ENCODE results near the gene INTS7.
"Not testable (repeated sequence)": the region's sequence is repeated elsewhere in the genome, so short reads cannot be mapped to it uniquely, and the experiment has no call there.

Gene INTS7

DNA sequence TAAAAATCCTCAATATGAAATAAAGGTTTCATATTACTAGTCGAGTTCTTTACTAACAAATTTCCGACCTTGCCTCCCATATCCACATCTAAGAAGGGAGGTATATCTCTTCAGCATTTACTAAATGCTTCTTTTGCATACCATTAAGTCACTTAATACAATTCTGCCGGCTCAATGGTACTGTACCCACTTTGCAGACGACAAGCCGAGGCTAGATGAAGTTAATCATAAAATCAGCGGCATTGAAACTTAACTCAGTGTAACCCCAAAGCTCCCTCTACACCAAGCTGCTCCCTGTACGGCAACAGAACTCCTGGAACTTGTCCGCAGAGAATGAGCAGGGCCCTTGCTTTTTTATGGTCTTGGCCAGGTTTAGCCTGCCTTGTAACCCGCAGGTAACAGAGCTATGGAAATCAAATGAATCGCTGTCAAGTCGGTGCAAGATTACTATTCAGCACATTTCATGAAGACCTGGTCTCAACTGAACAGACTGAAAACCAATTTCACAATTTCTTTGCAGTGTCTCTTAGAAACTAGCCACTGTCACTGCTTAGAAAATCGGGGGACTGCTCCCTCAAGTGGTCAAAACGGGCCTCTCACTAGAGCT, 738 bp downstream of the INTS7 start:
- Mint-ChIP-seq H3K9me3 (peaks cover 4% of the 10 kb centered on the region), H3K27me3 (ENCODE audit: low read depth, poor library complexity) (no peaks in the 10 kb centered on the region), H3K27ac (peak overlapping the region; percentile 99), H3K4me3 (peak overlapping the region; percentile 97), H3K36me3 (ENCODE audit: low read depth) (peaks cover 27% of the 10 kb centered on the region), H3K4me1 (peaks cover 64% of the 10 kb centered on the region)
- TF ChIP-seq, protein P1, sequence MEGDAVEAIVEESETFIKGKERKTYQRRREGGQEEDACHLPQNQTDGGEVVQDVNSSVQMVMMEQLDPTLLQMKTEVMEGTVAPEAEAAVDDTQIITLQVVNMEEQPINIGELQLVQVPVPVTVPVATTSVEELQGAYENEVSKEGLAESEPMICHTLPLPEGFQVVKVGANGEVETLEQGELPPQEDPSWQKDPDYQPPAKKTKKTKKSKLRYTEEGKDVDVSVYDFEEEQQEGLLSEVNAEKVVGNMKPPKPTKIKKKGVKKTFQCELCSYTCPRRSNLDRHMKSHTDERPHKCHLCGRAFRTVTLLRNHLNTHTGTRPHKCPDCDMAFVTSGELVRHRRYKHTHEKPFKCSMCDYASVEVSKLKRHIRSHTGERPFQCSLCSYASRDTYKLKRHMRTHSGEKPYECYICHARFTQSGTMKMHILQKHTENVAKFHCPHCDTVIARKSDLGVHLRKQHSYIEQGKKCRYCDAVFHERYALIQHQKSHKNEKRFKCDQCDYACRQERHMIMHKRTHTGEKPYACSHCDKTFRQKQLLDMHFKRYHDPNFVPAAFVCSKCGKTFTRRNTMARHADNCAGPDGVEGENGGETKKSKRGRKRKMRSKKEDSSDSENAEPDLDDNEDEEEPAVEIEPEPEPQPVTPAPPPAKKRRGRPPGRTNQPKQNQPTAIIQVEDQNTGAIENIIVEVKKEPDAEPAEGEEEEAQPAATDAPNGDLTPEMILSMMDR (IDR thresholded peaks at IDR 0.05) = no peak
- DNase-seq = no peak

DNA sequence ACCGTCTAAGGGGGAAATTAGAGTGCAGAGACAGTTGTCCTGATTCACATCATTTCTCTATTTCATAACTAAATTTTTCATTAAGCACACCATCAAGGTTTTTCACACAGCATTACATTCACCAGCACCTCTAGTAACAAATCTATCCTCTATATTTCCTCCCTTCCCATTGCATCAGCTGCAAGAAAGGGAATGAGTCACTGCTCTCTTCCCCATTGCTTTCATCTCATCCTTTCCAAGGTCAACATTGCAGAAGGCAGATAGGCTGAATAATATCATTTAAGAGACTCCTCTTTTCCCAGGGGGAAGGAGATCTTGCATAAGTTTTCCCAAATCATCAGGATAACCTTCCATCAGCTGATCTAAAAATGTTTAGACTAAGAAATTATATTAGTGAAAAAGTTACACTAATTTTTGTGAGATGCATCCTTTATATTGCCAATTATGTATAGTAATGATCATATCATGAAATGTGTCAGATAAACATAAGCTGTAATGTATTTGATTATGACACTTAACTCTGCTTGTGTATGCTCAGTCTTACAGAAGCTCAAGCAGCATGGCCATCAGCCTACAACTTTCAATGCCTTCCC, 4.3 kb downstream of the INTS7 start:
- Mint-ChIP-seq H3K36me3 (ENCODE audit: low read depth) (peaks cover 49% of the 10 kb centered on the region), H3K27me3 (ENCODE audit: low read depth, poor library complexity) (no peaks in the 10 kb centered on the region), H3K4me1 (peaks cover 38% of the 10 kb centered on the region), H3K9me3 (peaks cover 14% of the 10 kb centered on the region), H3K27ac (no peak overlapping the region), H3K4me3 (no peak overlapping the region)
- DNase-seq = no peak
- TF ChIP-seq, protein P1 (IDR thresholded peaks at IDR 0.05) = no peak

DNA sequence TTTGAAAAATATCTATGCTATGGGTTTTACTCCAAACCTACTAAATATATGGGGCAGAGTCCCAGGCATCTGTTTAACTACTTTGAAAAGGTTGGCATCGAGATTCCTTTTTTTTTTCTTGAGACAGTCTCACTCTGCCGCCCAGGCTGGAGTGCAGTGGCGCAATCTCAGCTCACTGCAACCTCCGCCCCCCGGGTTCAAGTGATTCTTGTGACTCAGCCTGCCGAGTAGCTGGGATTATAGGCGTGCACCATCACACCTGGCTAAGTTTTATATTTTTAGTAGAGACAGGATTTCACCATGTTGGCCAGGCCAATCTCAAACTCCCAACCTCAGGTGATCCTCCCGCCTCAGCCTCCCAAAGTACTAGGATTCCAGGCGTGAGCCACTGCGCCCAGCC, 7.6 kb downstream of the INTS7 start:
- H3K4me1 Mint-ChIP-seq = peaks cover 21% of the 10 kb centered on the region
- peaks cover 36% of the 10 kb centered on the region for H3K9me3 Mint-ChIP-seq
- DNase-seq; H3K4me3 Mint-ChIP-seq; H3K27ac Mint-ChIP-seq; H3K27me3 Mint-ChIP-seq (ENCODE audit: low read depth, poor library complexity): not testable (repeated sequence)
- H3K36me3 Mint-ChIP-seq (ENCODE audit: low read depth) = peaks cover 71% of the 10 kb centered on the region

DNA sequence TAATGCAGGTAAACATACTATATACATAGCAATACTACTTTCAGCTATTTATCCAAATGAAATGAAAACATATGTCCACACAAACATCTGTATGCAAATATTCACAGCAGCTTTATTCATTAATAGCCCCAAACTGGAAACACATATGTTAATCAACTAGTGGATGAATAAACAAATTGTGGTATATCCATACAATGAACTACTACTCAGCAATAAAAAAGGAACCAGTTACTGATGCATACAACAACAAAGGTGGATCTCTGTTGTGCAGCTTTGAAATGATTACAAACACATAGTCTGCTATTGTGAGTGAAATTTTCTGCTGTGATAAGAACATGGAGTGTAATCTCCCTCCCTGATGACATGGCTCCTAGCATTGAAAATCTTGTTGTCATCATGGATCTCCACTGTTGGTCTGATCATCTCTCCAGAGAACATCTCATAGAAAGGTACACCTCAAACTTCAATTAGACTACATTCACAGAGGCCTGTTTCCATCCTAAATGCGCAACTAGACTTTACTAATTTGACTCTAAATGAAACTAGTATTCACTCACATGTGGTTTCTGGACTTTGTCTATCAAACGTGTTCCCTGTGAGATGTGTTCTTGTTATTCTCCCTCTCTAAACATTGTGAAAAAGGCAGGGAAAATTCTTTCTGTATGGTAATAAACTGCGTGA, 10.7 kb downstream of the INTS7 start:
- H3K4me3 Mint-ChIP-seq = no peak overlapping the region
- peaks cover 77% of the 10 kb centered on the region for H3K36me3 Mint-ChIP-seq (ENCODE audit: low read depth)
- TF ChIP-seq, protein P1 (IDR thresholded peaks at IDR 0.05) = no peak
- no peak for DNase-seq
- no peaks in the 10 kb centered on the region for H3K27me3 Mint-ChIP-seq (ENCODE audit: low read depth, poor library complexity)
- peaks cover 3% of the 10 kb centered on the region for H3K4me1 Mint-ChIP-seq
- peaks cover 36% of the 10 kb centered on the region for H3K9me3 Mint-ChIP-seq
- H3K27ac Mint-ChIP-seq = no peak overlapping the region

DNA sequence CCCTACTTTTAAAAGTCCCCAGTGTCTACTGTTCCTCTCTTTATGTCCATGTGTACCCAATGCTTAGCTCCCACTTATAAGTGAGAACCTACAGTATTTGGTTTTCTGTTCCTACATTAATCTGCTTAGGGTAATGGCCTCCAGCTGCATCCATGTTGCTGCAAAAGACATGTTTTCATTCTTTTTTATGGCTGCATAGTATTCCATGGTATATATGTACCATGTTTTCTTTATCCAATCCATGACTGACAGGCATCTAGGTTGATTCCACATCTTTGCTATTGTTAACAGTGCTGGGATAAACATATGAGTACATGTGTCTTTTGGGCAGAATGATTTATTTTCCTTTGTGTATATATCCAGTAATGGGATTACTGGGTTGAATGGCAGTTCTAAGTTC, 12.4 kb downstream of the INTS7 start:
- H3K27ac Mint-ChIP-seq; H3K27me3 Mint-ChIP-seq (ENCODE audit: low read depth, poor library complexity); H3K4me1 Mint-ChIP-seq; H3K4me3 Mint-ChIP-seq; DNase-seq: not testable (repeated sequence)
- H3K9me3 Mint-ChIP-seq = peaks cover 36% of the 10 kb centered on the region
- H3K36me3 Mint-ChIP-seq (ENCODE audit: low read depth) = peaks cover 72% of the 10 kb centered on the region

DNA sequence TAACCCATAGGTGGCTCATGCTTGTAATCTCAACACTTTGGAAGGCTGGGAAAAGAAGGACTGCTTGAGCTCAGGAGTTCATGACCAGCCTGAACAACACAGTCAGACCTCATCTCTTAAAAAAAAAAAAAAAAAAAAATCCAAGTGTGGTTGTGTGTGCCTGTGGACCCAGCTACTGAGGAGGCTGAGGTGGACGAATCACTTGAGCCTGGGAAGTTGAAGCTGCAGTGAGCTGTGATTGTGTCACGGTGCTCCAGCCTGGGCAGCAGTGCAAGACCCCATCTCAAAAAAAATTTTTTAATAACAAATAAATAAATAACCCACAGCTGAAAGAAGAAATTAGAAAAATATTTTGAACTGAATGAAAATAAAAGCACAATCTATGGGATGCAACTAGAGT, 13.8 kb downstream of the INTS7 start:
- Mint-ChIP-seq H3K27me3 (ENCODE audit: low read depth, poor library complexity) (peaks cover 3% of the 10 kb centered on the region), H3K9me3 (peaks cover 30% of the 10 kb centered on the region), H3K4me1 (no peaks in the 10 kb centered on the region), H3K4me3 (no peak overlapping the region), H3K27ac (no peak overlapping the region), H3K36me3 (ENCODE audit: low read depth) (peaks cover 74% of the 10 kb centered on the region)
- TF ChIP-seq, protein P1 (IDR thresholded peaks at IDR 0.05) = no peak
- DNase-seq = no peak

Measured in nephron progenitor cell (in vitro differentiated cells).